Left ventricle myocardium inferior (tissue), 1 donor: ENCODE results near the gene PARD3. TPM values are rescaled to one million over a fixed set of nuclear protein-coding genes. Genes with fewer than 3 reads are reported as not detected.
A peak's percentile ranks its signal among the peaks of the same experiment; 100 is the strongest.
"Not testable (repeated sequence)": the region's sequence is repeated elsewhere in the genome, so short reads cannot be mapped to it uniquely, and the experiment has no call there.

ENCODE experiments used
- DNase-seq: peaks from one replicate; pipeline ENCODE4 v3.0.0-alpha.2; 2020
- H3K27ac ChIP-seq: fragments of 200-600 bp; replicated peaks from 2 replicates; pipeline ENCODE4 v1.8.0; 2021
- H3K27me3 ChIP-seq: fragments of 200-600 bp; 2 replicates; pipeline ENCODE4 v1.8.0; 2021; ENCODE audit warnings: low read depth
- H3K36me3 ChIP-seq: fragments of 200-600 bp; 2 replicates; pipeline ENCODE4 v1.8.0; 2021
- H3K4me1 ChIP-seq: fragments of 200-600 bp; 2 replicates; pipeline ENCODE4 v1.8.0; 2021
- H3K4me3 ChIP-seq: fragments of 200-600 bp; 2 replicates; pipeline ENCODE4 v1.8.0; 2021; ENCODE audit warnings: mild to moderate bottlenecking, moderate library complexity
- H3K9me3 ChIP-seq: fragments of 200-600 bp; replicated peaks from 2 replicates; pipeline ENCODE4 v1.8.0; 2021
- CTCF ChIP-seq: fragments of 200-600 bp; IDR thresholded peaks from 2 replicates; pipeline ENCODE4 v1.8.0; 2021; ENCODE audit warnings: antibody characterized with exemption, mild to moderate bottlenecking, borderline replicate concordance
- intact Hi-C: fragments of 100-400 bp; cut with micrococcal nuclease; formaldehyde crosslinking; loops from one replicate; pipeline ENCODE4 v1.11.0; 2022
- total RNA-seq: library from RNA; stranded (reverse); fragmentation: NEBNext Ultra II Directional; extraction: Animal tissue kit (Norgen Biotek cat#: 25700); gene quantifications from one replicate; pipeline ENCODE4 v1.2.1, GENCODE V29; 2021
- donor health status: DM: no; HTN: yes; CAD: no; lungs with severe emphysema.

The PARD3 gene
- total RNA-seq, 1 donor from 2014 or later, result 29.6 TPM

GRCh38 chr10:34649385-34649784, 165.7 kb downstream of the PARD3 start:
- H3K9me3 ChIP-seq, result no peaks in the 10 kb centered on the region
- no peak overlapping the region for H3K27ac ChIP-seq
- H3K36me3 ChIP-seq, result no peaks in the 10 kb centered on the region
- intact Hi-C loops, result no loop called here
- H3K4me3 ChIP-seq, result no peak overlapping the region
- no peak for DNase-seq
- no peaks in the 10 kb centered on the region for H3K27me3 ChIP-seq
- no peak for TF ChIP-seq CTCF
- H3K4me1 ChIP-seq, result peaks cover 65% of the 10 kb centered on the region

- no peak for DNase-seq
- H3K27ac ChIP-seq, result no peak overlapping the region
- H3K9me3 ChIP-seq, result no peaks in the 10 kb centered on the region
- H3K4me1 ChIP-seq, result peaks cover 70% of the 10 kb centered on the region
- no peaks in the 10 kb centered on the region for H3K36me3 ChIP-seq
- H3K4me3 ChIP-seq, result no peak overlapping the region
- intact Hi-C loops, result no loop called here
- no peaks in the 10 kb centered on the region for H3K27me3 ChIP-seq
- TF ChIP-seq CTCF, result no peak
These were observed 166.2 kb downstream of the PARD3 start for GRCh38 chr10:34648919-34649318.

- Histone ChIP-seq H3K27ac (peak overlapping the region; percentile 48), H3K27me3 (no peaks in the 10 kb centered on the region), H3K4me3 (no peak overlapping the region), H3K36me3 (no peaks in the 10 kb centered on the region), H3K9me3 (no peaks in the 10 kb centered on the region), H3K4me1 (peaks cover 73% of the 10 kb centered on the region)
- no peak for TF ChIP-seq CTCF
- intact Hi-C loops, result no loop called here
- DNase-seq, result no peak
These were observed 166.9 kb downstream of the PARD3 start for GRCh38 chr10:34647875-34648865.

- H3K27ac ChIP-seq, result peak overlapping the region; percentile 48
- no peak for DNase-seq
- intact Hi-C loops, result no loop called here
- H3K9me3 ChIP-seq, result no peaks in the 10 kb centered on the region
- H3K4me1 ChIP-seq, result peaks cover 69% of the 10 kb centered on the region
- no peak for TF ChIP-seq CTCF
- no peaks in the 10 kb centered on the region for H3K27me3 ChIP-seq
- H3K4me3 ChIP-seq, result no peak overlapping the region
- no peaks in the 10 kb centered on the region for H3K36me3 ChIP-seq
These were observed 167.9 kb downstream of the PARD3 start for GRCh38 chr10:34647160-34647559.

GRCh38 chr10:34646331-34646730, 168.8 kb downstream of the PARD3 start:
- DNase-seq, result no peak
- intact Hi-C loops, result no loop called here
- Histone ChIP-seq H3K4me1 (peaks cover 61% of the 10 kb centered on the region), H3K27me3 (no peaks in the 10 kb centered on the region), H3K9me3 (no peaks in the 10 kb centered on the region), H3K36me3 (no peaks in the 10 kb centered on the region), H3K27ac (no peak overlapping the region), H3K4me3 (no peak overlapping the region)
- no peak for TF ChIP-seq CTCF

- H3K27ac ChIP-seq, H3K27me3 ChIP-seq, H3K9me3 ChIP-seq, H3K4me3 ChIP-seq, DNase-seq, H3K36me3 ChIP-seq, intact Hi-C loops: not testable (repeated sequence)
- H3K4me1 ChIP-seq, result peaks cover 56% of the 10 kb centered on the region
These were observed 170.3 kb downstream of the PARD3 start for GRCh38 chr10:34644815-34645214.
